K562 (cell line): ENCODE data around the gene ASIC3. TPM values are rescaled to one million over a fixed set of nuclear protein-coding genes. Genes with fewer than 3 reads are reported as not detected.

Source experiments
- DNMT1 ChIP-seq: fragments of 450-650 bp; IDR thresholded peaks from 2 replicates; pipeline ENCODE4 v1.6.1; 2016; ENCODE audit warnings: antibody characterized with exemption, mild to moderate bottlenecking
- DPF2 ChIP-seq: fragments of 450-650 bp; IDR thresholded peaks from 2 replicates; pipeline ENCODE4 v1.6.1; 2016
- HMGXB4 ChIP-seq: sonication (generic); formaldehyde crosslinking; IDR thresholded peaks from 2 replicates; pipeline ENCODE4 v1.8.1; 2023; ENCODE audit warnings: mild to moderate bottlenecking, missing genetic modification reagents
- NFATC3 ChIP-seq: fragments of 450-650 bp; IDR thresholded peaks from 2 replicates; pipeline ENCODE4 v1.6.1; 2017; ENCODE audit warnings: mild to moderate bottlenecking
- SMARCA4 ChIP-seq: fragments of 450-650 bp; IDR thresholded peaks from 2 replicates; pipeline ENCODE4 v1.6.1; 2016
- TCF7 ChIP-seq: sonication (generic); IDR thresholded peaks from 2 replicates; pipeline ENCODE4 v1.6.1; 2016; ENCODE audit warnings: antibody characterized with exemption, borderline replicate concordance
- ZMIZ1 ChIP-seq, 2 experiments: fragments of 150-350 bp in 1 of 2; IDR thresholded peaks; 2 replicates each; pipeline ENCODE4 v1.6.1; 2012 to 2016; ENCODE audit warnings: low read depth in 2 of 2, low read length in 2 of 2, mild to moderate bottlenecking in 1 of 2, moderate library complexity in 1 of 2
- ZNF316 ChIP-seq: fragments of 450-650 bp; IDR thresholded peaks from 2 replicates; pipeline ENCODE4 v1.6.1; 2016
- ZNF717 ChIP-seq: fragments of 250-450 bp; sonication (Bioruptor Pico); IDR thresholded peaks from 2 replicates; pipeline ENCODE4 v1.5.0; 2021
- polyA plus RNA-seq, 8 experiments: library from polyadenylated mRNA; depleted of rRNA in 4 of 8; stranded (reverse) in 5 of 8; unstranded in 3 of 8; fragments of >200 nt; fragmentation: Nextera tagmentation in 2 of 8; fragmentation: Illumina TruSeq in 1 of 8; extraction: Ambion mirVana in 2 of 8; extraction: Trizol in 1 of 8; gene quantifications; 2 replicates each; pipeline versions ENCODE4 v1.2.1 to v1.2.3, GENCODE V29; 2011 to 2014; ENCODE audit warnings: inconsistent platforms in 1 of 8, missing spikeins in 1 of 8
- total RNA-seq, 7 experiments: library from RNA; depleted of rRNA in 6 of 7; stranded (reverse); fragments of >200 nt in 6 of 7; fragmentation: Illumina TruSeq in 2 of 7; extraction: Trizol in 2 of 7; gene quantifications; 2 replicates each; pipeline versions ENCODE4 v1.2.1 to v1.2.3, GENCODE V29; 2011 to 2021; ENCODE audit warnings: low replicate concordance in 1 of 7
- TF ChIP-seq, protein P1 (sequence below): fragments of 250-450 bp; sonication (Bioruptor Pico); IDR thresholded peaks from 2 replicates; pipeline ENCODE4 v1.8.0; 2022; ENCODE audit warnings: inconsistent platforms
- TF ChIP-seq, protein P2 (sequence below), 2 experiments: fragments of 450-650 bp in 1 of 2; sonication (generic) in 1 of 2; formaldehyde crosslinking in 1 of 2; IDR thresholded peaks; 2 replicates each; pipeline versions ENCODE4 v1.7.1 to v1.9.0; 2016 to 2022; ENCODE audit warnings: inconsistent platforms in 1 of 2, mild to moderate bottlenecking in 1 of 2, missing genetic modification reagents in 1 of 2

The ASIC3 gene
- total and polyA plus RNA-seq, 9 of the 15 experiments (the other 6 are each of a cell fraction or from before 2014, with no cell fraction given) = 0.11 to 5.0 (median 0.87) TPM

DNA sequence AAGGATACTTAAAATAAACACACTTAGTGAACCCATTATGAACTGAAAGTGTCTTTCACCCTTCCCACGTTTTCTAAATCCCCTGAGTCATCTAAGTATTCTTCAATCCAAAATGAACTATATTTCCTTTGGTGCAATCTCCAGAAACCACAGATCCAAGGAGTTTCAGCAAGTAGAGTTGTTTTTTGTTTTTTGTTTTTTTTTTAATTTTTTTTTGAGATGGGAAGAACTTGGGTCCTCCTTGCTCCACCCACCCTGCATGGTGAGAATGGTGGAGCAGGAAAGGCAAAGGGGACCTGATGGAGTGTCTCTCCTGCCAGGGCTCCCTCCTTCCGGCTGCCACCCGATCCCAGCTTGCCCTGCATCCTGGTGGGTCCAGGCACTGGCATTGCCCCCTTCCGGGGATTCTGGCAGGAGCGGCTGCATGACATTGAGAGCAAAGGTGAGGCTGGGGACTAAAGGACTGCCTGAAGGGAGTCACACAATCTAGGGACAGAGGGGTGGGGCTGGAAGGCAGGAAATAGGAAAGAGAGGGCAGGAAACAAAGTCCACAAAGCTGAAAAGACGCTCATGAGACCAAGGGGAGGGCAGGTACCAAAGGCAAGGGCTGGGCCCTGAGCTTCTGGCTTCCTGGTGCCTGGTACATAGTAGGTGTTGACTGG, 36.2 kb upstream of the ASIC3 start (continued):
- TF ChIP-seq ZMIZ1 (IDR thresholded peaks at IDR 0.05; ENCODE audit: low read depth in 2 of 2, low read length in 2 of 2) = no peak
- TF ChIP-seq ZNF316 = peak; percentile 80
- peak; percentile 37; the same call in 1 of the 2 replicates for TF ChIP-seq SMARCA4
- no peak for TF ChIP-seq TCF7
- TF ChIP-seq ZNF717 (CRISPR knock-in tag) = no peak
- TF ChIP-seq, protein P1, sequence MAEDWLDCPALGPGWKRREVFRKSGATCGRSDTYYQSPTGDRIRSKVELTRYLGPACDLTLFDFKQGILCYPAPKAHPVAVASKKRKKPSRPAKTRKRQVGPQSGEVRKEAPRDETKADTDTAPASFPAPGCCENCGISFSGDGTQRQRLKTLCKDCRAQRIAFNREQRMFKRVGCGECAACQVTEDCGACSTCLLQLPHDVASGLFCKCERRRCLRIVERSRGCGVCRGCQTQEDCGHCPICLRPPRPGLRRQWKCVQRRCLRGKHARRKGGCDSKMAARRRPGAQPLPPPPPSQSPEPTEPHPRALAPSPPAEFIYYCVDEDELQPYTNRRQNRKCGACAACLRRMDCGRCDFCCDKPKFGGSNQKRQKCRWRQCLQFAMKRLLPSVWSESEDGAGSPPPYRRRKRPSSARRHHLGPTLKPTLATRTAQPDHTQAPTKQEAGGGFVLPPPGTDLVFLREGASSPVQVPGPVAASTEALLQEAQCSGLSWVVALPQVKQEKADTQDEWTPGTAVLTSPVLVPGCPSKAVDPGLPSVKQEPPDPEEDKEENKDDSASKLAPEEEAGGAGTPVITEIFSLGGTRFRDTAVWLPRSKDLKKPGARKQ = no peak
- TF ChIP-seq NFATC3 = peak; percentile 54; the same call in 1 of the 2 replicates
- peak; percentile 41; the same call in 1 of the 2 replicates for TF ChIP-seq DPF2
- 0 out of 2 replicates have a peak, but pooled peaks have one; percentile 71 for TF ChIP-seq DNMT1
- no peak for TF ChIP-seq HMGXB4 (CRISPR knock-in tag)
- TF ChIP-seq, protein P2, sequence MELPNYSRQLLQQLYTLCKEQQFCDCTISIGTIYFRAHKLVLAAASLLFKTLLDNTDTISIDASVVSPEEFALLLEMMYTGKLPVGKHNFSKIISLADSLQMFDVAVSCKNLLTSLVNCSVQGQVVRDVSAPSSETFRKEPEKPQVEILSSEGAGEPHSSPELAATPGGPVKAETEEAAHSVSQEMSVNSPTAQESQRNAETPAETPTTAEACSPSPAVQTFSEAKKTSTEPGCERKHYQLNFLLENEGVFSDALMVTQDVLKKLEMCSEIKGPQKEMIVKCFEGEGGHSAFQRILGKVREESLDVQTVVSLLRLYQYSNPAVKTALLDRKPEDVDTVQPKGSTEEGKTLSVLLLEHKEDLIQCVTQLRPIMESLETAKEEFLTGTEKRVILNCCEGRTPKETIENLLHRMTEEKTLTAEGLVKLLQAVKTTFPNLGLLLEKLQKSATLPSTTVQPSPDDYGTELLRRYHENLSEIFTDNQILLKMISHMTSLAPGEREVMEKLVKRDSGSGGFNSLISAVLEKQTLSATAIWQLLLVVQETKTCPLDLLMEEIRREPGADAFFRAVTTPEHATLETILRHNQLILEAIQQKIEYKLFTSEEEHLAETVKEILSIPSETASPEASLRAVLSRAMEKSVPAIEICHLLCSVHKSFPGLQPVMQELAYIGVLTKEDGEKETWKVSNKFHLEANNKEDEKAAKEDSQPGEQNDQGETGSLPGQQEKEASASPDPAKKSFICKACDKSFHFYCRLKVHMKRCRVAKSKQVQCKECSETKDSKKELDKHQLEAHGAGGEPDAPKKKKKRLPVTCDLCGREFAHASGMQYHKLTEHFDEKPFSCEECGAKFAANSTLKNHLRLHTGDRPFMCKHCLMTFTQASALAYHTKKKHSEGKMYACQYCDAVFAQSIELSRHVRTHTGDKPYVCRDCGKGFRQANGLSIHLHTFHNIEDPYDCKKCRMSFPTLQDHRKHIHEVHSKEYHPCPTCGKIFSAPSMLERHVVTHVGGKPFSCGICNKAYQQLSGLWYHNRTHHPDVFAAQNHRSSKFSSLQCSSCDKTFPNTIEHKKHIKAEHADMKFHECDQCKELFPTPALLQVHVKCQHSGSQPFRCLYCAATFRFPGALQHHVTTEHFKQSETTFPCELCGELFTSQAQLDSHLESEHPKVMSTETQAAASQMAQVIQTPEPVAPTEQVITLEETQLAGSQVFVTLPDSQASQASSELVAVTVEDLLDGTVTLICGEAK (IDR thresholded peaks at IDR 0.05) = 0 out of 2 replicates have a peak, but pooled peaks have one; percentile 8
- TF ChIP-seq, protein P2 (CRISPR knock-in tag; IDR thresholded peaks at IDR 0.05) = no peak
